ENCODE measurements around the gene PCLO. TPM values are rescaled to one million over a fixed set of nuclear protein-coding genes. Genes with fewer than 3 reads are reported as not detected.
"Not testable (repeated sequence)": the region's sequence is repeated elsewhere in the genome, so short reads cannot be mapped to it uniquely, and the experiment has no call there.

Gene PCLO
- polyA plus RNA-seq, 1 donor from 2014 or later = not detected

- peaks cover 0 to 6% (median 4%) of the 10 kb centered on the region in 3 donors for H3K9me3 Mint-ChIP-seq
- H3K36me3 Mint-ChIP-seq = peaks cover 2% of the 10 kb centered on the region
- no peaks in the 10 kb centered on the region for H3K27me3 Mint-ChIP-seq
- H3K4me1 Mint-ChIP-seq = no peaks in the 10 kb centered on the region
- H3K4me3 Mint-ChIP-seq = no peak overlapping the region
- H3K27ac Mint-ChIP-seq = no peak overlapping the region
Observed at GRCh38 chr7:82745117-82745516, 417.6 kb downstream of the PCLO start.

- no peaks in the 10 kb centered on the region for H3K4me1 Mint-ChIP-seq
- peaks cover 2% of the 10 kb centered on the region for H3K36me3 Mint-ChIP-seq
- no peak overlapping the region for H3K4me3 Mint-ChIP-seq
- no peaks in the 10 kb centered on the region for H3K27me3 Mint-ChIP-seq
- H3K9me3 Mint-ChIP-seq = peaks cover 0 to 6% (median 3%) of the 10 kb centered on the region in 3 donors
- no peak overlapping the region for H3K27ac Mint-ChIP-seq
Observed at GRCh38 chr7:82742163-82742562, 420.5 kb downstream of the PCLO start.

- no peaks in the 10 kb centered on the region for H3K4me1 Mint-ChIP-seq
- peaks cover 2% of the 10 kb centered on the region for H3K36me3 Mint-ChIP-seq
- no peak overlapping the region for H3K27ac Mint-ChIP-seq
- no peaks in the 10 kb centered on the region for H3K27me3 Mint-ChIP-seq
- H3K4me3 Mint-ChIP-seq = no peak overlapping the region
- peaks cover 0 to 6% (median 3%) of the 10 kb centered on the region in 3 donors for H3K9me3 Mint-ChIP-seq
Observed at GRCh38 chr7:82741493-82741892, 421.2 kb downstream of the PCLO start.

- Mint-ChIP-seq H3K4me3 (no peak overlapping the region), H3K9me3 (peaks cover 0 to 6% (median 3%) of the 10 kb centered on the region in 3 donors), H3K27ac (no peak overlapping the region), H3K4me1 (no peaks in the 10 kb centered on the region), H3K36me3 (peaks cover 2% of the 10 kb centered on the region), H3K27me3 (no peaks in the 10 kb centered on the region)
Observed at GRCh38 chr7:82740246-82740848, 422.3 kb downstream of the PCLO start.

- H3K4me1 Mint-ChIP-seq = no peaks in the 10 kb centered on the region
Observed at GRCh38 chr7:82736633-82737032, 426.1 kb downstream of the PCLO start.

GRCh38 chr7:82732677-82733076, 430.0 kb downstream of the PCLO start:
- no peaks in the 10 kb centered on the region for H3K27me3 Mint-ChIP-seq
- H3K27ac Mint-ChIP-seq = no peak overlapping the region
- no peak overlapping the region for H3K4me3 Mint-ChIP-seq
- H3K9me3 Mint-ChIP-seq = peaks cover 0 to 2% (median 2%) of the 10 kb centered on the region in 3 donors
- H3K36me3 Mint-ChIP-seq = no peaks in the 10 kb centered on the region
- no peaks in the 10 kb centered on the region for H3K4me1 Mint-ChIP-seq

More at GRCh38 chr7:82736633-82737032, 426.1 kb downstream of the PCLO start:
- no peaks in the 10 kb centered on the region for H3K27me3 Mint-ChIP-seq
- H3K4me3 Mint-ChIP-seq = no peak overlapping the region
- H3K27ac Mint-ChIP-seq = no peak overlapping the region
- H3K36me3 Mint-ChIP-seq = no peaks in the 10 kb centered on the region
- peaks cover 0 to 2% (median 2%) of the 10 kb centered on the region in 3 donors for H3K9me3 Mint-ChIP-seq

- H3K9me3 Mint-ChIP-seq = peaks cover 0 to 4% (median 2%) of the 10 kb centered on the region in 3 donors
- H3K4me1 Mint-ChIP-seq = no peaks in the 10 kb centered on the region
- no peak overlapping the region for H3K27ac Mint-ChIP-seq
- no peaks in the 10 kb centered on the region for H3K36me3 Mint-ChIP-seq
- no peaks in the 10 kb centered on the region for H3K27me3 Mint-ChIP-seq
- H3K4me3 Mint-ChIP-seq = no peak overlapping the region
Observed at GRCh38 chr7:82729172-82730030, 433.3 kb downstream of the PCLO start.

- Mint-ChIP-seq H3K27me3 (no peaks in the 10 kb centered on the region), H3K27ac (no peak overlapping the region), H3K4me1 (no peaks in the 10 kb centered on the region), H3K9me3 (peaks cover 0 to 4% (median 0%) of the 10 kb centered on the region in 3 donors), H3K4me3 (no peak overlapping the region), H3K36me3 (no peaks in the 10 kb centered on the region)
Observed at GRCh38 chr7:82726038-82726800, 436.5 kb downstream of the PCLO start.

GRCh38 chr7:82723411-82723810, 439.3 kb downstream of the PCLO start:
- Mint-ChIP-seq H3K27me3 (no peaks in the 10 kb centered on the region), H3K4me3 (no peak overlapping the region), H3K4me1 (no peaks in the 10 kb centered on the region), H3K36me3 (no peaks in the 10 kb centered on the region), H3K9me3 (peaks cover 0 to 4% (median 0%) of the 10 kb centered on the region in 3 donors), H3K27ac (no peak overlapping the region)

GRCh38 chr7:82722946-82723345, 439.7 kb downstream of the PCLO start:
- H3K4me1 Mint-ChIP-seq = no peaks in the 10 kb centered on the region
- H3K4me3 Mint-ChIP-seq = no peak overlapping the region

GRCh38 chr7:82715344-82715743, 447.3 kb downstream of the PCLO start:
- Mint-ChIP-seq H3K27ac (no peak overlapping the region), H3K9me3 (peaks cover 0 to 3% (median 0%) of the 10 kb centered on the region in 3 donors), H3K4me3 (no peak overlapping the region), H3K27me3 (no peaks in the 10 kb centered on the region), H3K36me3 (no peaks in the 10 kb centered on the region), H3K4me1 (no peaks in the 10 kb centered on the region)

More at GRCh38 chr7:82722946-82723345, 439.7 kb downstream of the PCLO start:
- Mint-ChIP-seq H3K36me3 (no peaks in the 10 kb centered on the region), H3K27me3 (no peaks in the 10 kb centered on the region), H3K9me3 (peaks cover 0 to 4% (median 0%) of the 10 kb centered on the region in 3 donors), H3K27ac (no peak overlapping the region)

GRCh38 chr7:82714883-82715282, 447.8 kb downstream of the PCLO start:
- Mint-ChIP-seq H3K4me1 (no peaks in the 10 kb centered on the region), H3K9me3 (peaks cover 0 to 3% (median 0%) of the 10 kb centered on the region in 3 donors), H3K4me3 (no peak overlapping the region)

GRCh38 chr7:82713506-82713905, 449.2 kb downstream of the PCLO start:
- H3K9me3 Mint-ChIP-seq = peaks cover 0 to 3% (median 0%) of the 10 kb centered on the region in 3 donors

More at GRCh38 chr7:82714883-82715282, 447.8 kb downstream of the PCLO start:
- Mint-ChIP-seq H3K36me3 (no peaks in the 10 kb centered on the region), H3K27me3 (no peaks in the 10 kb centered on the region), H3K27ac (no peak overlapping the region)

GRCh38 chr7:82706344-82706743, 456.3 kb downstream of the PCLO start:
- H3K9me3 Mint-ChIP-seq, H3K27me3 Mint-ChIP-seq, H3K4me3 Mint-ChIP-seq, H3K36me3 Mint-ChIP-seq, H3K27ac Mint-ChIP-seq, H3K4me1 Mint-ChIP-seq: not testable (repeated sequence)

More at GRCh38 chr7:82713506-82713905, 449.2 kb downstream of the PCLO start:
- no peaks in the 10 kb centered on the region for H3K4me1 Mint-ChIP-seq
- no peak overlapping the region for H3K4me3 Mint-ChIP-seq
- H3K36me3 Mint-ChIP-seq = peaks cover 3% of the 10 kb centered on the region
- no peaks in the 10 kb centered on the region for H3K27me3 Mint-ChIP-seq
- H3K27ac Mint-ChIP-seq = no peak overlapping the region
